ENCODE data around the gene GLTP. TPM values are rescaled to one million over a fixed set of nuclear protein-coding genes. Genes with fewer than 3 reads are reported as not detected.

GLTP gene
- total RNA-seq, 1 experiment from 2014 or later = 15.5 TPM

GRCh38 chr12:109926488-109927210, 46.3 kb upstream of the GLTP start:
- Histone ChIP-seq H2BK15ac (ENCODE audit: low read depth, low read length) (no peak overlapping the region), H3K4ac (ENCODE audit: low read depth, low read length) (no peak overlapping the region), H3K18ac (ENCODE audit: insufficient read length, low read depth, low read length) (no peak overlapping the region), H3K4me1 (ENCODE audit: insufficient read depth, low read length) (no peaks in the 10 kb centered on the region), H3K9me3 (ENCODE audit: control insufficient read depth, low read depth, low read length) (no peaks in the 10 kb centered on the region), H3K4me2 (ENCODE audit: insufficient read depth, insufficient read length, low read length) (no peak overlapping the region), H2BK20ac (ENCODE audit: low read depth, low read length, poor library complexity, severe bottlenecking) (no peak overlapping the region), H3K23me2 (ENCODE audit: insufficient read length, low read depth, low read length, poor library complexity, severe bottlenecking) (no peaks in the 10 kb centered on the region), H3K79me1 (ENCODE audit: insufficient read depth, low read depth, low read length, poor library complexity, severe bottlenecking) (no peaks in the 10 kb centered on the region), H2BK12ac (ENCODE audit: insufficient read length, low read depth, low read length) (no peak overlapping the region), H3K27ac (ENCODE audit: insufficient read length, low read depth, low read length) (no peak overlapping the region), H2AK5ac (ENCODE audit: insufficient read length, low read length) (no peak overlapping the region), H4K91ac (ENCODE audit: insufficient read length, low read depth, low read length) (no peak overlapping the region), H2BK5ac (ENCODE audit: insufficient read length, low read length) (no peak overlapping the region), H3T11ph (ENCODE audit: low read length) (no peak overlapping the region), H3K27me3 (ENCODE audit: insufficient read depth, low read length) (no peaks in the 10 kb centered on the region), H4K8ac (replicated peaks; ENCODE audit: insufficient read length, low read depth, low read length) (no peak overlapping the region), H3K9ac (ENCODE audit: extremely low read depth, insufficient read length, low read length) (no peak overlapping the region), H2AFZ (ENCODE audit: low read length) (no peak overlapping the region), H3K56ac (ENCODE audit: insufficient read length, low read depth, low read length) (no peak overlapping the region), H2BK120ac (ENCODE audit: low read depth, low read length, poor library complexity, severe bottlenecking) (no peak overlapping the region), H4K5ac (ENCODE audit: insufficient read length, low read depth, low read length) (no peak overlapping the region), H4K20me1 (ENCODE audit: control insufficient read depth, insufficient read depth, insufficient read length) (no peaks in the 10 kb centered on the region), H3K14ac (ENCODE audit: insufficient read depth, low read length) (no peak overlapping the region; the same call in 1 of the 2 replicates), H3K79me2 (ENCODE audit: insufficient read depth, low read length) (no peaks in the 10 kb centered on the region), H3K23ac (ENCODE audit: insufficient read length, low read depth, low read length) (no peak overlapping the region)
- no peak overlapping the region for H3K4me3 Mint-ChIP-seq
- peaks cover 0 to 10% of the 10 kb centered on the region in 2 experiments; a peak in 3 of 4 replicates for H3K4me1 Mint-ChIP-seq
- H3K27me3 Mint-ChIP-seq (ENCODE audit: low read depth) = no peaks in the 10 kb centered on the region; the same call in 1 of the 2 replicates
- DNase-seq = no peak
- H3K27ac Mint-ChIP-seq = no peak overlapping the region; a peak in 1 of 7 replicates
- peaks cover 0 to 8% (median 4%) of the 10 kb centered on the region in 3 experiments; a peak in 3 of 7 replicates for H3K36me3 Mint-ChIP-seq (ENCODE audit: insufficient read depth in 1 of 3, low read depth in 3 of 3)
- WGBS (ENCODE audit: extremely low coverage, insufficient read length, low lambda C conversion rate) = no CpG with 5 or more reads among the region's 11 CpGs
- H3K9me3 Mint-ChIP-seq = no peaks in the 10 kb centered on the region; a peak in 1 of 5 replicates
- TF ChIP-seq CTCF (conservative IDR thresholded peaks at IDR 0.05) = no peak

All from H9 (cell line).